Mesothelial cell of epicardium (in vitro differentiated cells): ENCODE data around the gene FKBP11. TPM values are rescaled to one million over a fixed set of nuclear protein-coding genes. Genes with fewer than 3 reads are reported as not detected.

ENCODE experiments used
- DNase-seq, 2 experiments: peaks; one replicate each; pipeline ENCODE4 v3.0.0; 2021; ENCODE audit warnings: low spot score in 2 of 2; ENCODE audit not compliant: unreplicated experiment in 2 of 2
- H3K27ac Mint-ChIP-seq: 2 replicates; pipeline ENCODE4 v1.8.0; 2021; ENCODE audit warnings: mixed read lengths
- H3K27me3 Mint-ChIP-seq: 2 replicates; pipeline ENCODE4 v1.8.0; 2021; ENCODE audit warnings: low read depth, mixed read lengths
- H3K36me3 Mint-ChIP-seq: 2 replicates; pipeline ENCODE4 v1.8.0; 2021; ENCODE audit warnings: mixed read lengths
- H3K4me1 Mint-ChIP-seq: 2 replicates; pipeline ENCODE4 v1.8.0; 2021; ENCODE audit warnings: mixed read lengths
- H3K4me3 Mint-ChIP-seq: 2 replicates; pipeline ENCODE4 v1.8.0; 2021; ENCODE audit warnings: mild to moderate bottlenecking, moderate library complexity, mixed read lengths
- H3K9me3 Mint-ChIP-seq: 2 replicates; pipeline ENCODE4 v1.8.0; 2021; ENCODE audit warnings: mixed read lengths
- CTCF ChIP-seq: fragments of 200-600 bp; sonication (generic); IDR thresholded peaks from one replicate; pipeline ENCODE4 v1.5.0; 2021; ENCODE audit warnings: antibody characterized with exemption; ENCODE audit not compliant: unreplicated experiment
- total RNA-seq: library from RNA; stranded (reverse); gene quantifications from 3 replicates; pipeline ENCODE4 v1.2.1, GENCODE V29; 2021

FKBP11 gene
- total RNA-seq, 1 donor from 2014 or later: 33.7 TPM

GRCh38 chr12:48952691-48953090 is 27.4 kb upstream of the FKBP11 start:
- Mint-ChIP-seq H3K27me3 (no peaks in the 10 kb centered on the region), H3K9me3 (no peaks in the 10 kb centered on the region), H3K36me3 (peaks cover 5% of the 10 kb centered on the region), H3K4me1 (peaks cover 12% of the 10 kb centered on the region), H3K27ac (no peak overlapping the region), H3K4me3 (no peak overlapping the region)
- no peak for TF ChIP-seq CTCF
- no peak for DNase-seq

- H3K4me3 Mint-ChIP-seq: no peak overlapping the region
- DNase-seq: no peak
- no peaks in the 10 kb centered on the region for H3K9me3 Mint-ChIP-seq
- H3K4me1 Mint-ChIP-seq: no peaks in the 10 kb centered on the region
- H3K36me3 Mint-ChIP-seq: peaks cover 7% of the 10 kb centered on the region
- no peak overlapping the region for H3K27ac Mint-ChIP-seq
- no peaks in the 10 kb centered on the region for H3K27me3 Mint-ChIP-seq
- TF ChIP-seq CTCF: no peak
Measured at GRCh38 chr12:48947727-48948126, 22.4 kb upstream of the FKBP11 start.

DNA sequence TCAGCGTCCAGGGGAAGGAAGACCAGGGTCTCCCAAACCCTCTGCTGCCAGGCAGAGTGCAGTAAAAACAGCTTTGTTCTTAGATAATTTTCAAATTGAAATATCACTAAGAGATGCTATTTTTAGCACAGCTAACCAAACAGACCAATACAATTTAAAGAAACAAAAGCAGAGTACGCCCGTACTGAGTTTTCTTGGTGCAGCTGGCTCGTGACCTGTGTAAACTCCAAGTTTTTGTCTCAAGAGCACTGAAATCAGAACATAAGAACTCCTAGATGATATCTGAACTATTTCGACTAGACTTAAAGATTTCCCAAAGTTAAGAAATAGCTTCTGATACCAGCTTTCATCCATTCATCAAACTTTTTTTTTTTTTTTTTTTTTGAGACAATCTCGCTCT is 21.7 kb upstream of the FKBP11 start:
- H3K36me3 Mint-ChIP-seq: peaks cover 7% of the 10 kb centered on the region
- no peaks in the 10 kb centered on the region for H3K27me3 Mint-ChIP-seq
- no peak for TF ChIP-seq CTCF
- no peak overlapping the region for H3K4me3 Mint-ChIP-seq
- no peaks in the 10 kb centered on the region for H3K4me1 Mint-ChIP-seq
- peak overlapping the region; percentile 2 for H3K27ac Mint-ChIP-seq
- H3K9me3 Mint-ChIP-seq: no peaks in the 10 kb centered on the region
- DNase-seq: no peak

- no peak overlapping the region for H3K27ac Mint-ChIP-seq
- no peaks in the 10 kb centered on the region for H3K4me1 Mint-ChIP-seq
- no peak for DNase-seq
- no peaks in the 10 kb centered on the region for H3K27me3 Mint-ChIP-seq
- peaks cover 7% of the 10 kb centered on the region for H3K36me3 Mint-ChIP-seq
- H3K9me3 Mint-ChIP-seq: no peaks in the 10 kb centered on the region
- no peak for TF ChIP-seq CTCF
- H3K4me3 Mint-ChIP-seq: no peak overlapping the region
Measured at GRCh38 chr12:48946205-48946604, 20.9 kb upstream of the FKBP11 start.

GRCh38 chr12:48943221-48943620 is 17.9 kb upstream of the FKBP11 start:
- Mint-ChIP-seq H3K4me3 (no peak overlapping the region), H3K36me3 (peaks cover 17% of the 10 kb centered on the region), H3K27me3 (no peaks in the 10 kb centered on the region), H3K4me1 (no peaks in the 10 kb centered on the region), H3K9me3 (no peaks in the 10 kb centered on the region), H3K27ac (no peak overlapping the region)
- TF ChIP-seq CTCF: no peak
- no peak for DNase-seq

- Mint-ChIP-seq H3K9me3 (no peaks in the 10 kb centered on the region), H3K27me3 (no peaks in the 10 kb centered on the region), H3K4me3 (no peak overlapping the region), H3K27ac (no peak overlapping the region), H3K4me1 (no peaks in the 10 kb centered on the region), H3K36me3 (peaks cover 17% of the 10 kb centered on the region)
- no peak for DNase-seq
- TF ChIP-seq CTCF: no peak
Measured at GRCh38 chr12:48940181-48940580, 14.9 kb upstream of the FKBP11 start.
